HEK293 (cell line): ENCODE results near the gene SYCP3.

Experiments used
- CTCF ChIP-seq: fragments of 450-650 bp; formaldehyde crosslinking; IDR thresholded peaks from 2 replicates; pipeline ENCODE4 v1.5.1; 2016; ENCODE audit warnings: missing biosample characterization, missing genetic modification characterization
- HOXA7 ChIP-seq: sonication (generic); formaldehyde crosslinking; IDR thresholded peaks from 2 replicates; pipeline ENCODE4 v1.8.1; 2022; ENCODE audit warnings: missing genetic modification reagents, borderline replicate concordance
- KLF16 ChIP-seq: fragments of 450-650 bp; formaldehyde crosslinking; IDR thresholded peaks from 2 replicates; pipeline ENCODE4 v1.5.1; 2017; ENCODE audit warnings: missing biosample characterization, missing genetic modification characterization
- PRDM1 ChIP-seq: fragments of 450-650 bp; formaldehyde crosslinking; IDR thresholded peaks from 2 replicates; pipeline ENCODE4; 2016; ENCODE audit warnings: missing biosample characterization, missing genetic modification characterization
- YY1 ChIP-seq: fragments of 450-650 bp; formaldehyde crosslinking; IDR thresholded peaks from 2 replicates; pipeline ENCODE4 v1.5.1; 2018; ENCODE audit warnings: missing biosample characterization, missing genetic modification characterization
- ZBTB1 ChIP-seq: fragments of 450-650 bp; formaldehyde crosslinking; IDR thresholded peaks from 2 replicates; pipeline ENCODE4 v1.5.1; 2016; ENCODE audit warnings: missing biosample characterization, missing genetic modification characterization
- ZNF366 ChIP-seq: fragments of 450-650 bp; formaldehyde crosslinking; conservative IDR thresholded peaks from 2 replicates; pipeline ENCODE4 v1.5.1; 2016; ENCODE audit warnings: missing biosample characterization, missing genetic modification characterization
- ZNF544 ChIP-seq: fragments of 450-650 bp; formaldehyde crosslinking; IDR thresholded peaks from 2 replicates; pipeline ENCODE4 v1.5.0; 2017; ENCODE audit warnings: missing biosample characterization, missing genetic modification characterization
- ZNF623 ChIP-seq: fragments of 450-650 bp; formaldehyde crosslinking; IDR thresholded peaks from 2 replicates; pipeline ENCODE4 v1.5.1; 2016; ENCODE audit warnings: missing biosample characterization, missing genetic modification characterization
- ZNF704 ChIP-seq: fragments of 450-650 bp; formaldehyde crosslinking; IDR thresholded peaks from 2 replicates; pipeline ENCODE4 v1.5.1; 2016; ENCODE audit warnings: missing biosample characterization, missing genetic modification characterization

GRCh38 chr12:101743724-101744472 lies 4.6 kb upstream of the SYCP3 start:
- TF ChIP-seq ZNF366 (no peak), CTCF (tag by site-specific recombination) (no peak), ZNF544 (tag by site-specific recombination) (no peak), KLF16 (no peak), ZBTB1 (tag by site-specific recombination) (no peak), YY1 (no peak), PRDM1 (no peak), HOXA7 (CRISPR knock-in tag) (no peak), ZNF623 (tag by site-specific recombination) (no peak), ZNF704 (no peak)
